Colonic mucosa (tissue), 4 donors: ENCODE data around the gene TAGLN. TPM values are rescaled to one million over a fixed set of nuclear protein-coding genes. Genes with fewer than 3 reads are reported as not detected.
A peak's percentile ranks its signal among the peaks of the same experiment; 100 is the strongest.

Source experiments
- DNase-seq: peaks from one replicate; pipeline ENCODE4 v3.0.0-alpha.2; 2020
- H3K27ac ChIP-seq: fragments of 200-600 bp; one replicate; pipeline ENCODE4 v1.8.0; 2021
- H3K27me3 ChIP-seq: fragments of 200-600 bp; one replicate; pipeline ENCODE4 v1.8.0; 2021
- H3K36me3 ChIP-seq: fragments of 200-600 bp; one replicate; pipeline ENCODE4 v1.8.0; 2021
- H3K4me1 ChIP-seq: fragments of 200-600 bp; one replicate; pipeline ENCODE4 v1.8.0; 2021; ENCODE audit warnings: mild to moderate bottlenecking
- H3K4me3 ChIP-seq: fragments of 200-600 bp; one replicate; pipeline ENCODE4 v1.8.0; 2021
- H3K9ac ChIP-seq, 2 donors: one replicate each; pipeline ENCODE4 v1.7.0; 2013; ENCODE audit warnings: control low read depth in 2 of 2, low read depth in 2 of 2, low read length in 2 of 2
- H3K9me3 ChIP-seq: fragments of 200-600 bp; one replicate; pipeline ENCODE4 v1.8.0; 2021
- intact Hi-C: fragments of 100-400 bp; cut with DNase I; formaldehyde crosslinking; loops from one replicate; pipeline ENCODE4 v1.14.1; 2022
- total RNA-seq, 2 donors: library from RNA; stranded (reverse); fragmentation: NEBNext Ultra II Directional in 1 of 2; extraction: Animal tissue kit (Norgen Biotek cat#: 25700) in 1 of 2; gene quantifications; one replicate each; pipeline ENCODE4 v1.2.1, GENCODE V29; 2021
- TF ChIP-seq, protein P1 (sequence below): fragments of 200-600 bp; IDR thresholded peaks from one replicate; pipeline ENCODE4 v1.8.0; 2022; ENCODE audit warnings: antibody characterized with exemption, mild to moderate bottlenecking
- donor health status: healthy.
- donor health status: DM: no; HTN: no; CAD: no.
- donor health status: DM: no; HTN: no; CAD: no.

Gene TAGLN
- total RNA-seq, 2 donors from 2014 or later = 86.8 to 989 TPM

DNA sequence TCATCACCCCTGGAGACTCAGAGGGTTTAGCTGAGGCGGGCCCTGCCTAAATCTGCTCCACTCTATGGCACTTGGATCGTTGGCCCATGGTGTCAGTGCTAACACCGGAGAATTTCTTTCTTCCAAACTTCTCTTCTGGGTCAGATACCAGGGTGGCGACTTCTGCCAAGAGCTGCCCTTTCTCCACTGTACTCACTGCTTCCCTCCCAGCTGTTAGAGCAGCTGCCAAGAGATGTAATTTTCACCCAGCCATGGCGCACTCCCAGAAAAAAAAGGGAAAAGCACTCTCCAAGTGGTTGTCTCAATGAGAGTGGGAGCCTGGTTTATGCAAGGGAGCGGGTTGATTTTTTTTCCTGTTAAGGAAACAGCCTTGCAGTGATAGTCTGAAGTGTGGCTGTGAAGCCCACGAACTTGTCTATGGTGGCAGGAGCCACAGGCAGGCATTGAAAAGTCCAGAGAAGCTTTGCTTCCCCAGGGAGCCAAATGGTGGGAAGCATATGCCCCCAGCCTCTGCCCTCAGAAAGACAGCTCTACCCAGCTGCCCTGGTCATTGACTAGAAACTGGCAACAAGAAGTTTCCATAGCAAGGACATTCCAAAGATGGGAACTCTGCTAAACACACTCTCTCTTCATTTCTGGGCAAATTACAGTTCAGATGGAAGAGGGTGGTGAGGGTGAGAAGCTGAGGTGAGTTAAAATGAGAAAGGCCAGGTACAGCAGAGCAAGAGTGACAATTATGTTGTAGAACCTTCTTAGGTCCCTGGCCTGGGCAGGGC is 22.0 kb downstream of the TAGLN start:
- H3K27me3 ChIP-seq = no peaks in the 10 kb centered on the region
- peak overlapping the region; percentile 67 for H3K27ac ChIP-seq
- H3K9me3 ChIP-seq = no peaks in the 10 kb centered on the region
- TF ChIP-seq, protein P1, sequence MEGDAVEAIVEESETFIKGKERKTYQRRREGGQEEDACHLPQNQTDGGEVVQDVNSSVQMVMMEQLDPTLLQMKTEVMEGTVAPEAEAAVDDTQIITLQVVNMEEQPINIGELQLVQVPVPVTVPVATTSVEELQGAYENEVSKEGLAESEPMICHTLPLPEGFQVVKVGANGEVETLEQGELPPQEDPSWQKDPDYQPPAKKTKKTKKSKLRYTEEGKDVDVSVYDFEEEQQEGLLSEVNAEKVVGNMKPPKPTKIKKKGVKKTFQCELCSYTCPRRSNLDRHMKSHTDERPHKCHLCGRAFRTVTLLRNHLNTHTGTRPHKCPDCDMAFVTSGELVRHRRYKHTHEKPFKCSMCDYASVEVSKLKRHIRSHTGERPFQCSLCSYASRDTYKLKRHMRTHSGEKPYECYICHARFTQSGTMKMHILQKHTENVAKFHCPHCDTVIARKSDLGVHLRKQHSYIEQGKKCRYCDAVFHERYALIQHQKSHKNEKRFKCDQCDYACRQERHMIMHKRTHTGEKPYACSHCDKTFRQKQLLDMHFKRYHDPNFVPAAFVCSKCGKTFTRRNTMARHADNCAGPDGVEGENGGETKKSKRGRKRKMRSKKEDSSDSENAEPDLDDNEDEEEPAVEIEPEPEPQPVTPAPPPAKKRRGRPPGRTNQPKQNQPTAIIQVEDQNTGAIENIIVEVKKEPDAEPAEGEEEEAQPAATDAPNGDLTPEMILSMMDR = no peak
- intact Hi-C loops = loop anchor here (10.0 kb wide), 2 partner anchors 116 to 346 kb away; no protein-coding TSS in a partner anchor
- H3K9ac ChIP-seq = peak overlapping the region; percentile 13 to 56
- peaks cover 28% of the 10 kb centered on the region for H3K4me1 ChIP-seq
- no peak overlapping the region for H3K4me3 ChIP-seq
- peaks cover 30% of the 10 kb centered on the region for H3K36me3 ChIP-seq
- no peak for DNase-seq

DNA sequence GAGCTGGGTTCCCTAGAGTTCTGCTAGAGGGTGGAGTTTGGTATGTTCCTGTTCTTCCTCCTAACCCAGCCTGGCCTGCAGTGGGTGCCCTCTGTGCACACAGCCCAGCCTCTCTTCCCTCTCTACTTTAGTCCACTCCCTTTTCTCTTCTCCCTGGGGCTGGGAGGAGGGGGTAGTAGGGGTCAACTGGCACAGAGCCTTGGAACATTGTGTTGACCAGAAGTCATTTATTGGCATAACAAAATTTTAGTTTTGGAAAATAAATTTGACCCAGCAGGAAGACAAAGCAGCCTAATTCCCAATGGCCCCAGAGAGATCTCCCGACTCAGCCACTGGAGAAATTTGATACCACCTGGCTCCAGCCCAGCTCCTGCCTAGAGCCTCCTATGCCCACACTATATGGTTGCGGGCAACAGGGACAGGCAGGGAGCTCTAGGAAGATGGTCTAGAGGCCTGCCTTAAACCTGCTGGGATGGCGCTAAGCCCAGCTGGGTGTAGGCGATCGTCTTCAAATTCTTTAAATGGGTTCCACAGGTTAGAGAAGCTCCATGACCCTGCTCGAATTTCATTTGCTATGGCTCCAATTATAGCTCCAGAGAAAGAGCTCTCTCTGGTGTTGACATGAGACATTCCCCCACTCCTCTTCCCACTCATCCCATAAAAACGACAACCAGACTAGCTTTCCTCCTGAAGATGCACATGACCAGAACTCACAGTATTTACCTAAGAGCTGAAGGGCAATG is 22.8 kb downstream of the TAGLN start:
- Histone ChIP-seq H3K4me1 (peaks cover 28% of the 10 kb centered on the region), H3K9me3 (no peaks in the 10 kb centered on the region), H3K27me3 (no peaks in the 10 kb centered on the region), H3K36me3 (peaks cover 30% of the 10 kb centered on the region), H3K4me3 (no peak overlapping the region), H3K27ac (peak overlapping the region; percentile 67), H3K9ac (peak overlapping the region in 1 of 2 donors; percentile 56)
- intact Hi-C loops = loop anchor here (10.0 kb wide), 2 partner anchors 117 to 347 kb away; no protein-coding TSS in a partner anchor
- TF ChIP-seq, protein P1 = no peak
- peak; percentile 66 for DNase-seq

DNA sequence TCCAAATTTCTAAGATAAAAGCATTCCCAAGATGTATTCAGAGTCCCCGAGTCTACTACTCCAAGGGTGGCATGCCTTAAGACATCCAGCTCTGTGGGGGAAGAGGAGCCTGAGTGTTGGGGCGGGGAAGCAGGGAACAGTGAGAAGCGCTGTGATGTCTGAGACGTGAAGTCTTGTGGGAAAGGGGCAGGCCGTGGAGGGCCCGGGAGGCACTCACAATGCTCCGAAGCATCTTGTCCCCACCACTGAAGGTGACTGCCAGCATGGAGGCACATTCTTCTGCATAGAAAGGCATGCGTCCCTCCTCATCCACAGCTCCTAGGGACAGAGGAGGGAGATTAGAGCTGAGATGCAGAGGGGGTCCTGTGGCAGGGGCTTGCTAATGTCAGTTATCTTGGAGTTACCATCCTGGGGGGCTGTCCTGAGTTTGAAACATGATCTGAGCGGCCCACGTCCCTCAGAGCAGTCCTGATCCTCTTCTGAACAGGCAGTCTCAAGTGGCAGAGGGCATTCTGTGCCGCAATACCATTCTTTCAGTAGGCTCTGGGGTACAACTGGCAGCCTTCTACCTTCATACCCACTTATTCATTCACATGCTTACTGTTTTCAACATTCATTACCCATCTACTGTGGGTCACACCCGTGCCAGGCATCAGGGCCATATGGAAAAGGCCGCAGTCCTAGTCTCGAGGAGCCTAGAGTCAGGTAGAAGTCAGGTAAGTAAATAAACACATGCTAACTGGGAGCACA is 24.0 kb downstream of the TAGLN start:
- Histone ChIP-seq H3K9me3 (no peaks in the 10 kb centered on the region), H3K4me3 (no peak overlapping the region), H3K27me3 (no peaks in the 10 kb centered on the region), H3K9ac (peak overlapping the region in 1 of 2 donors; percentile 61), H3K27ac (no peak overlapping the region), H3K36me3 (peaks cover 19% of the 10 kb centered on the region), H3K4me1 (peaks cover 28% of the 10 kb centered on the region)
- intact Hi-C loops = loop anchor here (10.0 kb wide), 2 partner anchors 118 to 348 kb away; no protein-coding TSS in a partner anchor
- no peak for DNase-seq
- TF ChIP-seq, protein P1 = no peak

DNA sequence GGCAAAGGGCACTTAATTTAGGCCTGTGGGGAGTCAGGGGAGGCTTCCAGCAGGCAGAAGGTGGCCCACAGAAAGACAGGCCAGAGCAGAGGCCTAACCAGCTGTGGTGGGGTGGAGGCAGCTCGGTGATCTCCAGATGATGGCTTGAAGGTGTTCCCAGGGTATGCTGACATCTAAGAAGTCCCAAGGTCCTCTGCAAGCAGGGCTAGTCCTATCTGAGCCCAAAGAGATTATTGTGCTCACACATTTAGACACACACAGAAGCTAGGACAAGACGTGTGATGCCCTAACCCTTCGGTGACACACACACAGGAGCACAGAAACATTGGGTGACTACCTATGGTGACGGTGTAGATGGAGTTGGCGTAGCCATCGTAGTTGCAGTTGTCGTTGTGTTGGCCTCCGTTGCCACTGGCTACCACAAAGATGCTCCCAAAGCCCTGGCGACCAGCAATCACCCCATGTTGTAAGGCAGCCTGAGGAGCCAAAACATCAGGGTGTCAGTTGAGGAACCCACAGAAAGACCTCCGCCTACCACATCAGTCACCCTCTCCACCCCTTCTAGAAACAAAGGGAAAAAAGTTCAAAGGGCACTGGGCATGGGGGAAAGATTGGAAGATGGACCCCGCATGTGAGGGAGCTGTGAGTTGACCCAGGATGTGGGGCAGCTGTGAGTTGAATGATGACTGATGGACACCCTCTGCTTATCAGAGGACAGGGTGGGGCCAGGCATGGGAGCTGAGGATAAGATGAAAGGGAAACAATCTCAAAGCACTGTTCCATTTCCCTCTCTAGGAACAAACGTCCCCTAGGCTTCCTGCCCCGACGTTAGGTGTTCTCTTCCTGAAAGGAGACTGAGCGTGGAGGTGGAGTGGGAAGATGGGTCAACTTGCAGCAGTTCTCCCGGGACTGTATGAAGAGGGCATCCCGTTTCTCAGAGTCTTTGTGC is 24.8 kb downstream of the TAGLN start:
- Histone ChIP-seq H3K4me1 (peaks cover 28% of the 10 kb centered on the region), H3K9me3 (no peaks in the 10 kb centered on the region), H3K9ac (peak overlapping the region in 1 of 2 donors; percentile 61), H3K27ac (peak overlapping the region; percentile 75), H3K27me3 (no peaks in the 10 kb centered on the region), H3K4me3 (no peak overlapping the region), H3K36me3 (peaks cover 11% of the 10 kb centered on the region)
- DNase-seq = no peak
- intact Hi-C loops = loop anchor here (10.0 kb wide), 2 partner anchors 119 to 349 kb away; no protein-coding TSS in a partner anchor
- TF ChIP-seq, protein P1 = no peak
